Body of pancreas (tissue), 4 donors: ENCODE results near the gene CBL. TPM values are rescaled to one million over a fixed set of nuclear protein-coding genes. Genes with fewer than 3 reads are reported as not detected.

Source experiments
- ATAC-seq: fragments of 150-250 bp; one replicate; pipeline ENCODE4 v1.9.1; 2016
- DNase-seq, 4 donors: peaks; one replicate each; pipeline ENCODE4 v3.0.0-alpha.2; 2019
- H3K27ac ChIP-seq, 4 donors: fragments of 200-600 bp; sonication (generic); 1 replicate in 3 of 4; 2 replicates in 1 of 4; pipeline versions ENCODE4 v1.5.1 to v1.6.1; 2016 to 2019; ENCODE audit warnings: mild to moderate bottlenecking in 1 of 4, mixed read lengths in 1 of 4, moderate library complexity in 1 of 4
- H3K27me3 ChIP-seq, 2 donors: fragments of 200-600 bp; sonication (generic); one replicate each; pipeline ENCODE4 v1.6.0; 2016; ENCODE audit warnings: mild to moderate bottlenecking in 1 of 2
- H3K36me3 ChIP-seq, 2 donors: fragments of 200-600 bp; sonication (generic); replicated peaks in 1 of 2; 2 replicates each; pipeline ENCODE4 v1.5.1; 2016; ENCODE audit warnings: low read depth in 2 of 2; ENCODE audit not compliant: insufficient read depth in 1 of 2
- H3K4me1 ChIP-seq: fragments of 200-600 bp; sonication (generic); one replicate; pipeline ENCODE4 v1.6.0; 2016
- H3K4me3 ChIP-seq, 2 donors: fragments of 200-600 bp; sonication (generic); 1 replicate in 1 of 2; 2 replicates in 1 of 2; pipeline ENCODE4 v1.5.1; 2016 to 2019
- H3K9me3 ChIP-seq, 3 donors: fragments of 200-600 bp; sonication (generic); 1 replicate in 2 of 3; 2 replicates in 1 of 3; pipeline ENCODE4 v1.5.1; 2016
- POLR2A ChIP-seq, 3 donors: fragments of 450-650 bp; IDR thresholded peaks; one replicate each; pipeline ENCODE4 v1.6.1; 2016; ENCODE audit warnings: antibody characterized with exemption in 3 of 3, mild to moderate bottlenecking in 2 of 3
- WGBS, 2 donors: methylation state at CpG; one replicate each; pipeline ENCODE4 v1.1.5; 2017; 5-methylcytosine and 5-hydroxymethylcytosine counted together
- intact Hi-C: fragments of 100-400 bp; cut with DNase I; formaldehyde crosslinking; loops from one replicate; pipeline ENCODE4 v1.15.1; 2023
- total RNA-seq, 2 donors: library from RNA; depleted of rRNA; stranded (reverse); fragments of >200 nt; gene quantifications; one replicate each; pipeline ENCODE4 v1.1.0, GENCODE V29; 2016
- TF ChIP-seq, protein P1 (sequence below), 7 experiments: fragments of 450-650 bp in 4 of 7; fragments of 200-600 bp in 3 of 7; sonication (generic) in 3 of 7; IDR thresholded peaks; one replicate each; pipeline ENCODE4 v1.5.1; 2016 to 2019; ENCODE audit warnings: antibody characterized with exemption in 7 of 7

Gene CBL
- total RNA-seq, 2 donors from 2014 or later: 3.0 to 6.5 TPM

DNA sequence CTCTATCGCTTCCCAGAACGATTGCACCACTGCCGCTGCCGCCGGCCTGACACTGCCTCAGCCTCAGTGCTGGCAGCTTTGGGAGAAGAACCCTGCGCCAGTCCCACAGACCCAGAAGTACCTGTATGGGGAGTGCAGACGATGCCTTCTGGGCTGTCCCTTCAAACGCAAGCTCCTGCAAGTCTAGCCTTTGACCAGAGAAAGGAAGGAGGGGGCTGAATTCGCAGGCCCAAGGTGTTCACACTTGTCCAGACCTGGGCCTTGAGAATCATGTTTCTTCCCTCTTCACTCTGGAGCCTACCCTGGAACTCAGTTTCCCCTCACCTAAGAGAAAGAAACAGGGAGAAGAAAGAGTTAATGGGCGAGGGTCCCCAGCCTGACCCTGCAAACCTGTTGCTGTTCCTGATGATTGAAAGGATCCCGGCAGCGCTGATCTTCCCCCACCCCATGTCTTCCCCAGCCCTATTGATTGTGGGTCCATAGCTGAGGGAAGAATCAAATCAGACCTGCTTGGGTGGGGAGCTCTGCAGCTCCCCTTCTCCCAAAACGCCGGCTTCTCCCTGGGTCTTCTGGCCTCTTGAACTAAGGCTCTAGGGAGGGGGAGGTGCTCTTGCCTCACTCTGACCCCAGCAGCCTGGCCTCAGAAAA is 111.6 kb downstream of the CBL start:
- Histone ChIP-seq H3K4me1 (peaks cover 55% of the 10 kb centered on the region), H3K9me3 (no peaks in the 10 kb centered on the region), H3K27me3 (peaks cover 0 to 7% of the 10 kb centered on the region in 2 donors), H3K36me3 (no peaks in the 10 kb centered on the region), H3K27ac (peak overlapping the region in 2 of 4 donors; percentile 41 to 74), H3K4me3 (no peak overlapping the region)
- ATAC-seq (no peak), DNase-seq (no peak)
- intact Hi-C loops: no loop called here
- TF ChIP-seq, protein P1, sequence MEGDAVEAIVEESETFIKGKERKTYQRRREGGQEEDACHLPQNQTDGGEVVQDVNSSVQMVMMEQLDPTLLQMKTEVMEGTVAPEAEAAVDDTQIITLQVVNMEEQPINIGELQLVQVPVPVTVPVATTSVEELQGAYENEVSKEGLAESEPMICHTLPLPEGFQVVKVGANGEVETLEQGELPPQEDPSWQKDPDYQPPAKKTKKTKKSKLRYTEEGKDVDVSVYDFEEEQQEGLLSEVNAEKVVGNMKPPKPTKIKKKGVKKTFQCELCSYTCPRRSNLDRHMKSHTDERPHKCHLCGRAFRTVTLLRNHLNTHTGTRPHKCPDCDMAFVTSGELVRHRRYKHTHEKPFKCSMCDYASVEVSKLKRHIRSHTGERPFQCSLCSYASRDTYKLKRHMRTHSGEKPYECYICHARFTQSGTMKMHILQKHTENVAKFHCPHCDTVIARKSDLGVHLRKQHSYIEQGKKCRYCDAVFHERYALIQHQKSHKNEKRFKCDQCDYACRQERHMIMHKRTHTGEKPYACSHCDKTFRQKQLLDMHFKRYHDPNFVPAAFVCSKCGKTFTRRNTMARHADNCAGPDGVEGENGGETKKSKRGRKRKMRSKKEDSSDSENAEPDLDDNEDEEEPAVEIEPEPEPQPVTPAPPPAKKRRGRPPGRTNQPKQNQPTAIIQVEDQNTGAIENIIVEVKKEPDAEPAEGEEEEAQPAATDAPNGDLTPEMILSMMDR (IDR thresholded peaks at IDR 0.05): no peak
- no peak for TF ChIP-seq POLR2A (IDR thresholded peaks at IDR 0.05)
- 71 to 74% methylated on average over 8 to 14 of the region's 14 CpGs for WGBS, 2 donors

DNA sequence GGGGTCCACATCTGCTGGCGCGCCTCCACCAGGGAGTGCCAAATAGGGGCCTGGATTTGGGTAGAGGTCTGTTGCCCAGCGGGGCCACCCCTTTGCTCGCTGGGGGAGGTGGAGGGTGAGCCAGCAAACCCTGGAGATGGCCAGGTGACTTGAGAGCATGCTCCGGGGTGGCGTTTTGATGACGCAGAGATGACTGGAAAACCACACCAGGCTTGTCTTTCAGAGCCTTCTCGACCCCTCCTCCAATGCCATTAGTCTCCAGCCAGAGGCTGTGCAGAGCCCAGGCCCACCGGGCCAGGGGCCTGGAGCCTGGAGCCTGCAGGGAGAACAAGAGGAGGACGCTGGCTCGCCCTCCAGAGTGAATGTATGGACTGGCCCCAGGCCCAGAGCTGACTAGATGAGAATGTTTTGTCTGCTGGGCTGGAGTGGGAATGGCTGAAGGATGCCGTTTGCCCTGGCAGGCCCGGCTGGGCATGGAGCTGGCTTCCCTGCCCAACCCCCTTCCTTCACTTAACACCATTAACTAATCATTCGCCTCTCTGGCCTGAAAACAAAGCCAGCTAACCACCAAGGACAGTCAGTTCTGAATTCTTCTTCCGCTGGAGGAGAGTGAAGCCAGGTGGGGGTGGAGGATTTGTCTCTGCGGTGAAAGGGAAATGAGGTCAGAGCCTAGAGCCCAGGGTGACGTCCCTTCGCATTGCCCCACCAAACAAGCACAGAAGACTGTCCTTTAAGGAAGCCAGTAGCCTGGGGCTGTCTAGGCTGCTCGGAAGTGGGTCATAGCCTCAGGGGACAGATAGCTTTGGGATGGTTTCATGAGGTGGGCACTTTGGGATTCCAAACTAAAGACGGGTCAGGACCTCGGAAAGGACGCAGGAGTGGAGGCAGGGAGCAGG is 112.3 kb downstream of the CBL start:
- H3K36me3 ChIP-seq: no peaks in the 10 kb centered on the region
- DNase-seq (peak in 2 of 4 donors; percentile 33 to 45), ATAC-seq (no peak)
- no peak overlapping the region for H3K4me3 ChIP-seq
- peaks cover 55% of the 10 kb centered on the region for H3K4me1 ChIP-seq
- intact Hi-C loops: no loop called here
- H3K27ac ChIP-seq: peak overlapping the region in 3 of 4 donors; percentile 26 to 66 (median 53)
- no peak for TF ChIP-seq POLR2A (IDR thresholded peaks at IDR 0.05)
- TF ChIP-seq, protein P1 (IDR thresholded peaks at IDR 0.05): no peak
- peaks cover 0 to 7% of the 10 kb centered on the region in 2 donors for H3K27me3 ChIP-seq
- WGBS, 2 donors: 51 to 61% methylated on average over 15 to 22 of the region's 22 CpGs
- H3K9me3 ChIP-seq: no peaks in the 10 kb centered on the region

DNA sequence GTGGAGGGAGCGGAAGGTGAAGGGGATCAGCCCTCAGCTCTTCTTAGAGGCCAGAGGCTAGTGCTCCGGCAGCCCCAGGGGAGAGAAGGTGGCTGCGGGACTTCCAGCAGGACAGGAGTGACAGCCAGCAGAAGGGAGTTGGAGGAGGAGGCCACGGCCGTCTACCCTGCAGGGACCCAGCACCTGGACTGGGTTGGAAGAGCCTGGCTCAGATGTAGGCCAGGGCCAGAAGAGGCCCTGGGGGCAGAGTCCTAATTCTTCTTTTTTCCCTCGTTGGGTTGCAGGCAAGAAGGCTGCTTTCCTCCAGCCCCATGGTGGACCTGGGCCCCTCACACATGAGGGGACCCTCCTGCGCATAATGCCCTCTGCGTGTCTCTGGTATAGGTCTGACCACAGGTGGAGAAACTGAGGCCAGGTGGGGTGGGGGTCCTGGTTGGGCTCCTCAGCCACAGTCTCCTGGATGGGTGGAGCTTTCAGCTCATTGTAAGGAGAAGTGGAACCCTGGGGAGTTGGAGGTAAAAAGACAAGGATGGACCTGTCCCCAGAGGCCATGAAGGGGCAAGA is 113.1 kb downstream of the CBL start:
- DNase-seq: no peak
- Histone ChIP-seq H3K4me1 (peaks cover 55% of the 10 kb centered on the region), H3K4me3 (no peak overlapping the region), H3K36me3 (no peaks in the 10 kb centered on the region), H3K27ac (peak overlapping the region in 3 of 4 donors; percentile 26 to 66 (median 53)), H3K27me3 (peaks cover 0 to 7% of the 10 kb centered on the region in 2 donors), H3K9me3 (no peaks in the 10 kb centered on the region)
- ATAC-seq: no peak
- TF ChIP-seq POLR2A (IDR thresholded peaks at IDR 0.05): no peak
- TF ChIP-seq, protein P1 (IDR thresholded peaks at IDR 0.05): no peak
- WGBS, 2 donors: 79 to 86% methylated on average over 6 to 8 of the region's 8 CpGs
- intact Hi-C loops: no loop called here

DNA sequence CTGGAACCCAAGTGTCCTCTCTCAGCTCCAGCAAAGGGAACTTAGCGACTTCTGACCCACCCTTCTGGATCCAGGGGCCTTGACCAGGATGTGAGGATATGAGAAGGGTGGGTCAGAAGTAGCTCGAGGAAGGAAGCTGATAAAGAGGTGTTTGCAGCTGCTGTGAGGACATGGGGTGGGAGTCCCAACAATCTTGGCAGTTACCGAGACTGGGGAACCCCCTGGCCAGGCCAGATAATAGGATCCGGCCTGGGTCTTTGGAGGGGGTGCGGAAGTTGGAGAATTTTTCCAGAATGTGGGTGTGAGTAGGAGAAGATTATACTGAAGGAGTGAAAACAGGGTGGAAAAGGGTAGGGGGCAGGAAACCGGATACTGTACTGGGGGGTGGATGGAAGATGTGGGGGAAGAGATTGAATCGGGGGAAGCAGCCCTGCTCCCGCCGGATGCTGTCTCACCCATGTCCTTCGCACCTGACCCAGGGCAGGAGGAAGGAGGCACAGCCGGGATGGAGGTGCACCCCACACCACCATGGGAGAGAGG is 113.6 kb downstream of the CBL start:
- Histone ChIP-seq H3K9me3 (no peaks in the 10 kb centered on the region), H3K4me3 (no peak overlapping the region), H3K36me3 (no peaks in the 10 kb centered on the region), H3K27ac (peak overlapping the region in 3 of 4 donors; percentile 26 to 66 (median 53)), H3K27me3 (peaks cover 0 to 7% of the 10 kb centered on the region in 2 donors), H3K4me1 (peaks cover 51% of the 10 kb centered on the region)
- TF ChIP-seq POLR2A (IDR thresholded peaks at IDR 0.05): no peak
- TF ChIP-seq, protein P1 (IDR thresholded peaks at IDR 0.05): no peak
- intact Hi-C loops: loop anchor here (5.0 kb wide), 1 partner anchor 58 kb away; no protein-coding TSS in a partner anchor
- WGBS, 2 donors: 64 to 70% methylated on average over 11 of the region's 11 CpGs
- DNase-seq (no peak), ATAC-seq (no peak)
